ENCODE results near the gene DYNC2H1.
A peak's percentile ranks its signal among the peaks of the same experiment; 100 is the strongest.

The DYNC2H1 gene

DNA sequence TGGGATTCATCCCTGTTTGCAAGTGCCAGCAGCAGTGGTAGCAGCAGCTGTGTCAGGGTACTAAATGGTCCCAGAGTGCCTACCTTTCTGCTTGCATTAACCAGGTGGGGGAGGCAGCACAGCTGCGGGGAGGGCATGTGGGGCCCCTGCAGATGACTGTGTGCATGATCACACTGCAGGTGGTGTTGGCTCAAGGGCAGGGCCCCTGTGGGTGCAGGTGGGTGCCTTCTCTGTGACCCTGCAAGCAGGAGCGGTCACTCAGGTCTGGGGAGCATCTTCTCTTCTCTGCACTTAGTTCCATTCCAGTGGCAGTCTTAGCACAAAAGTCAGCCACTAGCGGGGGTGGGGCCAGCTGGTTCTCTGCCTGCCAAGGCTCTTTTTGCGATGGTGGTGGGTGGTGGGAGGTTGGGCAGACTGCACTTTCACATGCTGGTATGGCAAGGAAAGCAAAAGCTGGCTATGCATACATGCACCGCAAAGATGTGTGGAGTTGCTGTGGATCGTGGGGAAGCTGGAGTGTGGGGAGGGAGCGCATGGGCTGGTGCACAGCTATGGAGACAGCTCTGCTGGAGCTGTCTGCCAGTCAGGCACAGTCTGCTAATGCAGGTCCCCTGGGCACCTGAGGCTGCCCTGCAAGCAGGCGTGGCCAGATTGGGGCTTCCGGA is 157.1 kb downstream of the DYNC2H1 start:
- no peak for FAIRE-seq
- no peak for DNase-seq (ENCODE audit: low spot score)

DNA sequence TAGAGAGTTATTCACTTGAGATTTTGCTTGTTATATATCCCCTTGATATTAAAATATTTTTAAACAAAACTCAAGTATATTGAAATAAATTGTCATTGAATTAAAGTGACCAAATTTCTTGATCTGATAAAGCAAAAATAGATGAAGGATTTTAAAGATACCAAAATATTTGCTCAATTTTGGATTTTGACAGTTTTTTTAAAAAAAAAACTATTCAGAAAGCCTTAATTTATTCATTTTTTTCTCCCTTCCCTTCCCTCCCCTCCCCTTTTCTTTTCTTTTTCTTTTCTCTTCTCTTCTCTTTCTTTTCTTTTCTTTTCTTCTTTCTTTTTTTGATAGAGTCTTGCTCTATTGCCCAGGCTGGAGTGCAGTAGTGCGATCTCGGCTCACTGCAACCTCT is 163.7 kb downstream of the DYNC2H1 start:
- FAIRE-seq (no peak), DNase-seq (ENCODE audit: low spot score) (no peak)

DNA sequence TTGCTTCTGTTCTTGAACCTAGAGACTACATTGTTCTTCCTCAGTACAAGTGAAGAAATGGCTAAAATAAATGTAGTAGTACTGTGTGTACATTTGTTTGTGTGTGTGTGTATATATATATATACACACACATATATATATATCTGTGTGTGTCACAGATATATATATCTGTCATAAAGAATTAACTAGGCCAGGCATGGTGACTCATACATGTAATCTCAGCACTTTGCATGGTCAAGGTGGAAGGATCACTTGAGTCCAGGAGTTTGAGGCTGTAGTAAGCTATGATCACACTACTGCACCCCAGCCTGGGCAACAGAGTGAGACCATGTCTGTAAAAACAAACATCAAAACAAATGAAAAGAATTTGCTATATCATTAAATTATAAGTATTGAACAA is 164.8 kb downstream of the DYNC2H1 start:
- DNase-seq (ENCODE audit: low spot score) = no peak
- no peak for FAIRE-seq

DNA sequence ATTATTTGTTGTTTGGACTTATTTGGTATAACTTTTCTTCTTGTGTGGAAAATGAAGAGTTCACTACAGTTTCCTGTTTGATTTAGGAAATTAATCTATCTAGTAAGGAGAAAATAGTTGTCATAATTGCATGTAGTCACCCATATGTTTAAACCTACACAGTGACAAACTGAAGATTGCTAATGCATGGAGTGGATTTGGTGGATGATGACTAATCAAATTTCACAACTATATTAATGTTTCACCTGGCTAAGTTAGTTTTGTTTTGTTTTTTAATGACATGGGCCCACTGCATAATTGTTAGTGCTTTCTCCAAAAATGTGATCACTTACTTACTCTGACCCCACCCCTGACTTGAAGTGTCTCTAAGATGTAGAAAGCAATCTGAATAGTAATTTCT is 170.6 kb downstream of the DYNC2H1 start:
- FAIRE-seq = no peak
- DNase-seq (ENCODE audit: low spot score) = no peak

DNA sequence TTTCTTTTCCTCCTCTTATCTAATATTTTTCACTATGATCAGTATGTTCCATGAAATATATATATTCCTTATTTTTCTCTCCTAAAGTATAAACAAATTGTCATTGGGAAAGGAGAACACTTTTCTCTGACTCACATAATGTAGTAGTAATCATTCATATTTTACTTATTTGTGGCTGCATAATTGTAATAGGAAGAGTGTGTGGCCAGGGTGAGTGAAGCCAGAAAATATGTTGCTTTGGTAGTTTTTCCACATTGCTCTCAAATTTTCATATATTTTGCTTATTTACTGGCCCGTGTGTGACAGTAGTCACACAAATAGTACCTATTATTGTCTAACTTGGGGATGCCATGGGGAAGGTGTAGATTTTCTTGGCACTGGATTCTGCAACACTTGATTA is 172.1 kb downstream of the DYNC2H1 start:
- DNase-seq (ENCODE audit: low spot score) (no peak), FAIRE-seq (no peak)

DNA sequence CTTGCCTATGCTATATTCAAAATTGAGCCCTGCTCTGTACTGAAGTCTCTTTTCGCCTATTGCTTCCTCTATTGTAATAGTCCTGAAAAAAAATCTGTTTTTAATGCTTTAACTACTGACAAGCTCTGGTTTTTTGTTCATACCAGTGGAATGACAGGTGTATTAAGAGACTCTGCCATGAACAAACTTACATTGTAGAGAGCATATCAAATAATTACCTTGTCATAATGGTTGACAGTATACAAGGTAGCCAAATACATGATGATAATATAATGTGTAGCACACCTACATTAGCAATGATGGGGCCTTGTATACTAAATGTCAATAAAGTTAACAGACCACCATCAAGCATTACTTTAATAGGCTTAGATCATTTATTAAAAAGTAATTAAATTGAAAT is 175.0 kb downstream of the DYNC2H1 start:
- DNase-seq (ENCODE audit: low spot score) (no peak), FAIRE-seq (no peak)

DNA sequence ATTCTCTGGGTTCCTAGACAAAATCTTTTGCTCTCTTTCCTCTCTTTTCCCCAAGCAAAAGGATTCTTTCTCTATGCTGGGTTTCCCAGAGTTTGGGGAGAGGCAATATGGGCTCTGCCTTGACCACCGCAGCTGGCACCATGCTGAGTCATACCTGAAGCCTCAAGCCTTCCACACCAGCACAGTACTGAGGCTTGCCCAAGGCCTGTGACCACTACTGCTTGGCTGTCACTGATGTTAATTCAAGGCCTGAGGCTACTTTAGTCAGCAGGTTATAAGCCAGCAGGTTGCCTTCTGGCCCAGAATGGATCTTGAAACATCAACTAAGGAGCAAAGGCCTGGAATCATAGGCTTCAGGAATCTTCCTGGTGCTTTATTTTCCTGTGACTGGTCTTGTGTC is 185.3 kb downstream of the DYNC2H1 start:
- FAIRE-seq (no peak), DNase-seq (ENCODE audit: low spot score) (no peak)

DNA sequence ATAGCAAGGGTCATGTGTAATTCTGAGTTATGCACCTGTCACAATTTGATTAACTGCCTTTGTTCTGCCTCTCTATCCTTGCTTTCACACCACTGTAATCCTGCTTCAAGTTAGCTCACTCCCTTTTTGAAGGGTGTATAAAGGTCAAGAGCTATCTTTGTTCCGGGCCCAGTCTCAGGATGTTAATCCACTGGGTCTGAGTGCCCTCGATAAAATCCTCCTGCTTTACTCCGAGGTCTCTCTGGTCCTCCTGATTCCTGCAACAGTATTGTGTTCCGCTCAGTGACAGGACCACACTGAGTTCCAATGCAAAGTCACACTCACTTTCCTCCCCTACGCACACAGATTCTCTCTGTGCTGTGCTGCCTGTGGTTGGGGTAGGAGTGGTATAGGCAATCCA is 186.5 kb downstream of the DYNC2H1 start:
- no peak for DNase-seq (ENCODE audit: low spot score)
- FAIRE-seq = no peak

DNA sequence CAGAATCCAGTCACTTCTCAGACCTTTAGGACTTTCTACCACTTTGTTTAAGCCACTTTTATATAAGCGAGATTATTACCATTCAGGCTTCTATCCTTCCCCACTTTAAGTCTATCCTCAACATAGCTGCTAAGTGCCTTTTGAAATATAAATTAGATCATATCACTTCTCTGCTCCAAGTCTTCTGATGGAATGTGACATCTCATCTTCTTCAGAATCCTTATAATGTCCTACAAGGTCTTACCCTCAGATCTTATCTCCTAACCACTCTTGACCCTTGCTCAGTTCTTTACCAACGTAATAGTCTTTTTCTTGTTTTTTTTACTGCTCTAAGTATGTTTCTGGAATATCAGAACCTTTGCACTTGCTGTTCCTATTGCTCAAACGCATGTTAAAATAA is 188.7 kb downstream of the DYNC2H1 start:
- DNase-seq (ENCODE audit: low spot score) (no peak), FAIRE-seq (no peak)

DNA sequence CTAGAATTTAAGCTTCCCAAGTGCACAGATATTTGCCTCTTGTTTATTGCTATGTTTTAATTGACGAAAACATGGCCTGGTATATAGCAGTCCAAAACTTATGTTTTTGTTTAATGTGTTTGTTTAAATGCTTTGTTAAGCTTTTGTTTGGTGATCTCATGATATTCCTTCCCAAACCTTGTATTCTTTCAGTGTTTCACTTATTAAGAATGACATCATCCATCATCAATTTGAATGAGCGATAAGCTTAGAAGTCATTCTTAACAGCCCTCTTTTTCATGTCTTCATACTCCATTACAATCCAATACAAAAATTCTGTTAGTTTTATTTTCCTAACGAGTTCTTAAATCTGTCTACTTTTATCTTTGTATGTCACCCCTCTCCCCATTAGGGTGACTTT is 206.0 kb downstream of the DYNC2H1 start:
- no peak for DNase-seq (ENCODE audit: low spot score)
- no peak for FAIRE-seq

DNA sequence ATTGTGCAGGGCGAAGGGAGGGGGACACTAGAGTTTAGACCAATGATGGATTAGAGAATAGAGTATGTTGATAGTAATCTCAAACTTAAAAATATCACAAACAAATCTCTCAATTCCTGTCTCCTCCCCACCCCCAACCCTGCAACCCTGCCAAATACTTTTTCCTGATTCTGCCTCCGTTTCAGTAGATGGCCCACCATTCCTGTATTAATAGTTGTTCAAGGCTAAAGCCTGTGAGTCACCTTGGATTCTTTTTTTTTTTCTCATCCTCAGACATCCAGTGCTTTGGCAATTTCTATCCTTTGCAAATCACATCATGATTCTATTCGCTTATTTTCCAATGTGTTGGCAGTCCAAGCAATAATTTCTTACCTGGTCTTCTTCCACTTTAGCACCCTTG is 207.9 kb downstream of the DYNC2H1 start:
- DNase-seq (ENCODE audit: low spot score) = no peak
- FAIRE-seq = no peak

DNA sequence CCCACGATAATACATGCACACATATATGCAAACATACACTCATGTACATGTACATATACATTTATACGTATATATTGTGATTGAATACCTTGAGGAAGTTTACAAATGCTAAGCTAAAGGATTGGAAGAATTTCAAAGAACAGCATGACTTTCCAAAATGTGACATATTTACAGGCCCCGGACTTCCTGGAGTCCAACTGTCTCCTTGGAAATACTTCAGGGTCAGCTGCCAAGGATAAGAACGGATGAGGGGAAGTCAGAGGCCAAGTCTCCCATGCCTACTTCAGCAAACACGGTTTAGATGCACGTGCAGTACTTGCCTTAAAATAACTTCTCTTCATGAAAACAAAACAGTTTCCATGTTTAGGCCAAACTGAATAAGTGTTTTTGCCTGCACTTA is 213.6 kb downstream of the DYNC2H1 start:
- no peak for FAIRE-seq
- no peak for DNase-seq (ENCODE audit: low spot score)

DNA sequence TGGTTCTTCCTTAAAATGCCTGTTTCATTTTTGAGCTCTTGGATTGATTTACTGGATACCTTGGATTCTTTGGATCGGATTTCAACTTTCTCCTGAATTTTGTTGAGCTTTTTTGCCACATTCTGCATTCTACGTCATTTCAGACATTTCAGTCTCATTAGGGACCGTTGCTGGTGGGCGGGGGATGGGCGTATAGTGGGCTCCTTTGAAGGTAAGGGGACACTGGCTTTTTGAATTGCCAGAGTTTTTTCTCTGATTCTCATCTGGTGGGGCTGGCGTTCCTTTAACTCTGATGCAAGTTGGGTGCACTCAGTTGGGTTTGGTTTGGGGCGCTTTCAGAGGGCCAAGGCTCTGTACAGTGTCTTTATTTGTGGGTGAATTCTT is 216.5 kb downstream of the DYNC2H1 start:
- FAIRE-seq (no peak), DNase-seq (ENCODE audit: low spot score) (no peak)

DNA sequence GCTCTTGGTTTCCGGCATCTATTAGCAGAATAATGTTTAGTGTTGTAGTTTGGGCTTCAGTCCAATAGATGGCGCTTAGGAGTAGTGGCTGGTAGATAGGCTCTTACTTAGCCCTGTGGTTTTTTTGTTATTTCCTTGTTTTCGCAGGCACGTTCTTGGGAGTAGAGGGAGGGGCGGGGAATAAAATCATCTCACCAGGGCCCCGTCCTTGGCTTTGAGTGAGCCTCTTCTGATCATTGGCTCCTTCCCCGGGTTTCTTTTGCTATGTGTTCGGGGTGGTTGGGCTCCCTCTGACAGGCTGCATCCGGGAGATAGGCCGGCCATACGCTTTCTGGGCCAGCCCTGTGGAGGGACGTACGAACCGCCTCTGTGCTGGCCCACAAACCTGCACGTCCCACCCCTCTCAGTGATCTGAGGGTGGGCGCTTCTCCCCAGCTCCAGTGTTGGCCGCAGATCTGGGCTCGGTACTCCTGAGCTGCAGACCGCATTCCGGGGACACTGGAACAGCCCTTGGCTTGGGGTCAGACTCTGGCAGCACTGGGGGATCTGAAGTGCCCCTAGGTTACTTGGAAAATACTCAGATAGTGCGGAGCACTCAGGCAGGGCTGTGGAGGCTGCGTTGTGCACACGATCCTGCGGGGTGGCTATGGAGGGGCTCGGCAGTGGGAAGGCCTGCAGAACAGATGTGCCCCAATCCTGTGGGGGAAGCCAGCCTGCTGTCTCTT is 217.0 kb downstream of the DYNC2H1 start:
- no peak for FAIRE-seq
- peak; percentile 71 for DNase-seq (ENCODE audit: low spot score)

DNA sequence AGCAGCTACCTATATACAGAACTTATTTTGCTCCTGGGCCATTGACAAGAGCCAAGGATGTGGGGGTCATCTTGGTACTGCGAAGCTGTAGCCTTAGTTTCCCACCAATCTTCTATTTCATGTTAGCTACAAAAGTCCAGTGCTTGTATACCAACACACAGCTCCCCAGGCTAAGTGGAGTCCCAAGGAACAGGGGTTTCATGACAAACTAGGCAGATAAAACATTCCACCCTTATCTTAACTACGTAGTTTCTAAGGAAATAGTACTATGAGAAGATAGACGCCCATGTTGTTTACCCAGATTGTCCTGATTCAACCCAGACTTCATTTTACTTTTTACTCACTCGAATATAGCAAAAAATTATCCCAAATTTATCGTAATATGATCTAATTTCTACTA is 218.5 kb downstream of the DYNC2H1 start:
- FAIRE-seq = no peak

DNA sequence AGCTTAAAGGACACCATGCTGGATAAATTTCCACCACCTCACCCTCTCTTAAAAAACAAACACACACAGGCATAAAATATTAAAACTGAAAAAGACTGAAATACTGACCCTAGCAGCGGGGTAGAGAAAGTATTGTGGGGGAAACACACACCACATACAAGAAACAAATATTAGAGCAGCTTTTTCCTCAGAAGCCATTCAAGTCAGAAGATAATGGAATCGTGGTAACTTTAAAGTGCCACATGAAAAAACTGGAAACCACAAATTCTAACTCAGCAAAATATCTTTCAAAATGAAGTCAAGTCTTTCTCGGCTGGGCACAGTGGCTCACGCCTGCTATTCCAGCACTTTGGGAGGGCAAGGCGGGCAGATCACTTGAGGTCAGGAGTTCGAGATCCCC is 223.2 kb downstream of the DYNC2H1 start:
- DNase-seq (ENCODE audit: low spot score) (no peak), FAIRE-seq (no peak)

More for the DNA sequence above, 218.5 kb downstream of the DYNC2H1 start:
- DNase-seq (ENCODE audit: low spot score) = no peak

DNA sequence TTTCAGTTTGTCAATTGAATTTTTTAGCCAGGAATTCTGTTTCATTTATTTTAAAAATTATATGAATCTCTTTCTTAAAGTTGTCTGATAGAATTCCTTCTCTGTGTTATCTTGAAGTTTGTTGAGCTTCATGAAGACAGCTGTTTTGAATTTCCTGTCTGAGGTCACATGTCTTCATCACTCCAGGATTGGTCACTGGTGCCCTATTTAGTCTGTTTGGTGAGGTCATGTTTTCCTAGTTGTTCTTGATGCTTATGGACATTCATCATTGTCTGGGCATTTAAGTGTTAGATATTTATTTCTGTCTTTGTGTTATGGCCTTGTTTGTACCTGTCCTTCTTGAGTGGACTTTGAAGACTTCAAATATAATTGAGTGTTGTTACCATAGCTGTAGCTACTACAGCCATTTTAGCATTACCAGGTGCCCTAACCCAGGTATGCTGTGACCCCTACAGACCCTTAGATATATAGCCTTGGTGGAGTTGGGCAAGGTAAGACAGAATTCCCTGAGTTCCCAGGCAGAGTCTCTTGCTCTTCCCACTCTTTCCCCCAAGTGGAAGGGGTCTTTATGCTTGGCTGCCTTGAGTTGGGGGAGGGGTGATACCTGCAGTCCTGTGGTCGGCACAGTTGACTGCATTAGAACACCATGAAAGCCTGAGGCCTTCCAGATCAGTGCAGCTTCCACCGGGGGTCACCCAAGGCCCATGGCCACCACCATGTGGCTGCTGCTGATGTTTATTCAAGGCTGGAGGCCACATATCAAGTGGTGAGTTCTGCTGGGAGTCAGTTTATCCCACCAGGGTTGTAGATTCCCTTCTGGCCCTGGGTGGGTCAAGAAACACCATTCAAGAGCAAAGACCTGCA is 229.6 kb downstream of the DYNC2H1 start:
- DNase-seq (ENCODE audit: low spot score) = no peak
- FAIRE-seq = no peak

DNA sequence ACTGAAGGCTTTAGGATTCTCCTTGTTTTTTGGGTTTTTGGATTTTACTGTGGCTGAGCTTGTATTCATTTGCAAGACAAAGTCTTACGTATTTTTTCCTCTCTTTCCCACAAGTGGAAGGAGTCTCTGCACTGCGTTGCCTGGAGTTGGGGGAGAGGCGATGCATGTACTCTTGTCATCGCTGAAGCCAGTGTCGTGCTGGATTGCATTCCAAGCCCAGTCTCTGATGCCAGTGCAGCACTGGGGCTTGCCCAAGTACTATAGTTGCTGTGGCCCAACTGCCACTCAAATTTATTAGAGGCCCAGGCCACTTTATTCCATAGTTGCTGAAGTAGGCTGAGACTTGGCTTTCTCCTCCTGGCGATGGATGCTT is 230.2 kb downstream of the DYNC2H1 start:
- FAIRE-seq (no peak), DNase-seq (ENCODE audit: low spot score) (no peak)

DNA sequence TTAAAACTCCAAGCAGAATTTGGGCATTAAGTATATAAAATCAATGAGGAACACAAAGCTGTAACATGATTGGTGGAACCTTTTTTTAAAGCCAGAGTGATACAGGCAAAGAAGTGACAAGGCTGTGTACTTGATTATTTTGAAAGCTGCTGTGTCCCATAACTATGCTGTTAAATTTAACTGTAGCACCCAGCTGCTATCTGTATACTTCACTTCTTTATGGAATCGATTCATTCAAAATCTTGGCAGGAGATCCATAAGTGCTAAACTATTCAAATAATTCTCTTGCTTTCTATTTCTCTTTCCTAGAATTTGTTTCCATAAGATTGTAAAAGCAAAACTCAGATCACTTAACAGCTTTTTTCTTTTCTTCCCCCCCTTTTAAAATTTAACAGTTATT is 231.7 kb downstream of the DYNC2H1 start:
- no peak for FAIRE-seq

DNA sequence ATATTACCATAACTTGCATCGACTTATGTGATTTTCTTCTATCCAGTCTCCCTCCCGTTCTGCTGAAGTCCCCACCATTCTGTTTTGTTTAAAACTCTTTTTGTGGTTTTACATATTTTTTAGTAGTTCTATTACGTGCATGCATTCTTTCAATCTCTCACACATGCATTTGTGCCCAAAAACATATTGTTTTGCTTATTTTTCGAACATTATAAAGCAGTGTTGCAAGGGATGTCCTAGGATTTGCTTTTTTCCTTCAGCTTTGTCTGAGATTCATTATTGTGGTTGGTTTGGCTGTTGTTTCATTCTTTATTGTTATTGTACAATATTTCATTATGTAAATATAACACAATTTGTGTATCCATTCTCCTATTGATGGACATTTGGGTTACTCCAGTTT is 235.7 kb downstream of the DYNC2H1 start:
- DNase-seq (ENCODE audit: low spot score) (no peak), FAIRE-seq (no peak)

More for the DNA sequence above, 231.7 kb downstream of the DYNC2H1 start:
- DNase-seq (ENCODE audit: low spot score) = no peak

DNA sequence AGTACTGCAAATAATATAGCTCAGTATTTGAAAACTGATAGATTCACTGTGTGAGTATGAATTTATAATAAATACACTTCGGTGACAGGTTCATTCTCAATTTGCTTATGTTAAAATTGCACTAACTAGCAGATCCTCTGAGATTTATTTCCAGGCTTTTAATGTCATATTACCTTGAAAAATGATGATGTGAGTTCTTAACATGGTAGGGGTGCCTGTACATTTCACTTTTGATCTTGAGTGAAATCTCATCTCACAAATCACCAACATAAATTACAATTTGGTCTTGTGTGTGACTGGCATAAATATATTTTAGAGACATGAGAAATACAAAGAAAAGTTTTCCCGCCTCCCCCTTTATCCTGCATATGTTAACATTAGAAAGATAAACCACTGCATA is 240.4 kb downstream of the DYNC2H1 start:
- FAIRE-seq = no peak
- no peak for DNase-seq (ENCODE audit: low spot score)

DNA sequence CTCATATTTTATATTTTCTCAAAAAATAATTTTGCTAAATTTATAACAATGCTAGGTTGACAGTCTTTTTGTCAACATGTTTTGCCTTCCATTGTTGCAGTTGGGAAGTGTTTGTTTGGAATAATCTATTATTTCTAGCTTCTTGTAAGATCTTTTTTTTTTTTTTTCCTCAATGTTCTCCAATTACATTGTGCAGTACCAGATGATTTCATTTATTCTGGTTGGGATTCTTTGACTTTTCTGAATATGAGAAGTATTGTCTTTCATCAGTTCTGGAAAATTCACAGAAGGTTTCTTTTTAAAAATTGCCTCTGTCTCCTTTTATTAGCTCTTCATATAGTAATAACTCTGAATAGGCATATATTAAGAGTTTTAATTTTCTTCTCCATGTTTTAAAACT is 245.4 kb downstream of the DYNC2H1 start:
- no peak for FAIRE-seq

More for the DNA sequence above, 245.4 kb downstream of the DYNC2H1 start:
- DNase-seq (ENCODE audit: low spot score) = no peak

All from urothelium cell line (cell line).